DND-41 (cell line): Measurements from ENCODE around the gene CYP2A6.
"Not testable (repeated sequence)": the region's sequence is repeated elsewhere in the genome, so short reads cannot be mapped to it uniquely, and the experiment has no call there.

ENCODE experiments used
- CTCF ChIP-seq: IDR thresholded peaks from 2 replicates; pipeline ENCODE4 v1.5.1; 2012; ENCODE audit warnings: borderline replicate concordance, low read length, moderate library complexity, mild to moderate bottlenecking; ENCODE audit not compliant: poor library complexity, severe bottlenecking; ENCODE audit errors: extremely low read depth
- EZH2 ChIP-seq: IDR thresholded peaks from 3 replicates; pipeline ENCODE4 v1.6.1; 2012; ENCODE audit warnings: borderline replicate concordance, low read depth, mild to moderate bottlenecking, moderate library complexity, low read length, inconsistent platforms; ENCODE audit not compliant: severe bottlenecking

- TF ChIP-seq CTCF, EZH2: not testable (repeated sequence)
Observed at GRCh38 chr19:40822704-40823553, 27.3 kb downstream of the CYP2A6 start.
